GM12801 (cell line): ENCODE results near the gene CAMSAP2.

Source experiments
- CTCF ChIP-seq: IDR thresholded peaks from one replicate; pipeline ENCODE4 v1.5.1; 2011; ENCODE audit warnings: control low read depth; ENCODE audit not compliant: insufficient read length; ENCODE audit errors: extremely low read depth

CAMSAP2 gene

GRCh38 chr1:200888349-200888838 lies 149.7 kb downstream of the CAMSAP2 start:
- TF ChIP-seq CTCF: no peak

- TF ChIP-seq CTCF: no peak
Measured at GRCh38 chr1:200889571-200889970, 150.9 kb downstream of the CAMSAP2 start.

GRCh38 chr1:200890027-200890426 lies 151.3 kb downstream of the CAMSAP2 start:
- no peak for TF ChIP-seq CTCF

GRCh38 chr1:200890818-200891773 lies 152.4 kb downstream of the CAMSAP2 start:
- no peak for TF ChIP-seq CTCF

GRCh38 chr1:200891774-200892157 lies 153.1 kb downstream of the CAMSAP2 start:
- no peak for TF ChIP-seq CTCF

GRCh38 chr1:200892546-200892945 lies 153.9 kb downstream of the CAMSAP2 start:
- no peak for TF ChIP-seq CTCF

GRCh38 chr1:200892958-200893357 lies 154.3 kb downstream of the CAMSAP2 start:
- TF ChIP-seq CTCF: no peak
